Lower lobe of right lung (tissue), 2 donors: ENCODE results near the gene S1PR4. TPM values are rescaled to one million over a fixed set of nuclear protein-coding genes. Genes with fewer than 3 reads are reported as not detected.
"Not testable (repeated sequence)": the region's sequence is repeated elsewhere in the genome, so short reads cannot be mapped to it uniquely, and the experiment has no call there.

Experiments
- ATAC-seq, 2 donors: fragments of 200-7000 bp; cut with Tn5 transposase; one replicate each; pipeline ENCODE4 v1.9.1; 2020 to 2022; ENCODE audit warnings: mild to moderate bottlenecking in 2 of 2, moderate library complexity in 2 of 2
- DNase-seq: peaks from one replicate; pipeline ENCODE4 v3.0.0-alpha.2; 2020
- H3K27ac ChIP-seq: fragments of 200-600 bp; one replicate; pipeline ENCODE4 v1.8.0; 2022
- H3K27me3 ChIP-seq: fragments of 200-600 bp; one replicate; pipeline ENCODE4 v1.8.0; 2022; ENCODE audit warnings: low read depth
- H3K36me3 ChIP-seq: fragments of 200-600 bp; one replicate; pipeline ENCODE4 v1.8.0; 2022; ENCODE audit warnings: mild to moderate bottlenecking
- H3K4me1 ChIP-seq: fragments of 200-600 bp; one replicate; pipeline ENCODE4 v1.8.0; 2022
- H3K4me3 ChIP-seq: fragments of 200-600 bp; one replicate; pipeline ENCODE4 v1.8.0; 2022; ENCODE audit warnings: mild to moderate bottlenecking
- H3K9me3 ChIP-seq: fragments of 200-600 bp; one replicate; pipeline ENCODE4 v1.8.0; 2022
- CTCF ChIP-seq: fragments of 200-600 bp; IDR thresholded peaks from one replicate; pipeline ENCODE4 v1.8.0; 2022; ENCODE audit warnings: antibody characterized with exemption, mild to moderate bottlenecking
- intact Hi-C: fragments of 100-400 bp; cut with DNase I; formaldehyde crosslinking; loops from one replicate; pipeline ENCODE4 v1.11.0; 2022
- total RNA-seq: library from RNA; stranded (reverse); fragmentation: NEBNext Ultra II Directional; extraction: Animal tissue kit (Norgen Biotek cat#: 25700); gene quantifications from one replicate; pipeline ENCODE4 v1.2.1, GENCODE V29; 2021
- donor health status: DM: no; HTN: yes; CAD: no; lungs with severe emphysema.

The S1PR4 gene
- total RNA-seq, 1 donor from 2014 or later: 35.7 TPM

GRCh38 chr19:3167533-3168272 is 10.9 kb upstream of the S1PR4 start:
- Histone ChIP-seq H3K4me1 (peaks cover 11% of the 10 kb centered on the region), H3K27me3 (no peaks in the 10 kb centered on the region), H3K36me3 (peaks cover 5% of the 10 kb centered on the region), H3K27ac (no peak overlapping the region), H3K4me3 (no peak overlapping the region), H3K9me3 (no peaks in the 10 kb centered on the region)
- no peak for DNase-seq
- intact Hi-C loops: no loop called here
- ATAC-seq: no peak
- TF ChIP-seq CTCF: no peak

- peak in 1 of 2 donors; percentile 18 for ATAC-seq
- intact Hi-C loops: no loop called here
These were observed 6.5 kb upstream of the S1PR4 start for GRCh38 chr19:3171894-3172672.

GRCh38 chr19:3172673-3173000 is 5.9 kb upstream of the S1PR4 start:
- H3K9me3 ChIP-seq, H3K36me3 ChIP-seq, H3K4me3 ChIP-seq, DNase-seq, intact Hi-C loops, ATAC-seq, H3K27me3 ChIP-seq: not testable (repeated sequence)
- Histone ChIP-seq H3K4me1 (peaks cover 14% of the 10 kb centered on the region), H3K27ac (peak overlapping the region; percentile 46)

More at GRCh38 chr19:3171894-3172672, 6.5 kb upstream of the S1PR4 start:
- no peaks in the 10 kb centered on the region for H3K9me3 ChIP-seq
- no peak for TF ChIP-seq CTCF
- peaks cover 10% of the 10 kb centered on the region for H3K4me1 ChIP-seq
- no peak overlapping the region for H3K4me3 ChIP-seq
- H3K27me3 ChIP-seq: no peaks in the 10 kb centered on the region
- no peaks in the 10 kb centered on the region for H3K36me3 ChIP-seq
- peak overlapping the region; percentile 46 for H3K27ac ChIP-seq
- no peak for DNase-seq

GRCh38 chr19:3175781-3176714 is 2.5 kb upstream of the S1PR4 start:
- TF ChIP-seq CTCF: no peak
- intact Hi-C loops: no loop called here
- H3K27me3 ChIP-seq: no peaks in the 10 kb centered on the region
- peaks cover 18% of the 10 kb centered on the region for H3K4me1 ChIP-seq
- DNase-seq: peak; percentile 93
- peak overlapping the region; percentile 89 for H3K27ac ChIP-seq
- H3K36me3 ChIP-seq: no peaks in the 10 kb centered on the region
- peak; percentile 77 to 78 for ATAC-seq
- no peaks in the 10 kb centered on the region for H3K9me3 ChIP-seq
- H3K4me3 ChIP-seq: peak overlapping the region; percentile 36

- ATAC-seq: peak; percentile 88 to 92
- Histone ChIP-seq H3K36me3 (no peaks in the 10 kb centered on the region), H3K4me3 (peak overlapping the region; percentile 36), H3K4me1 (peaks cover 24% of the 10 kb centered on the region), H3K9me3 (no peaks in the 10 kb centered on the region), H3K27me3 (no peaks in the 10 kb centered on the region), H3K27ac (peak overlapping the region; percentile 89)
- peak; percentile 85 for DNase-seq
- TF ChIP-seq CTCF: no peak
- intact Hi-C loops: no loop called here
These were observed 1.7 kb upstream of the S1PR4 start for GRCh38 chr19:3176715-3177501.
